Hypothalamus (tissue), 51 donors: Measurements from ENCODE around the gene THUMPD3.

Experiments used
- DNase-seq, 51 donors: peaks; one replicate each; lab custom pipeline; 2025; lab: John Stamatoyannopoulos, UW

THUMPD3 gene

GRCh38 chr3:9396632-9397331 is 33.9 kb downstream of the THUMPD3 start:
- DNase-seq, result peak; percentile 94 to 100 (median 99)

- peak; percentile 86 to 99 (median 97) for DNase-seq
Measured at GRCh38 chr3:9397332-9397905, 34.6 kb downstream of the THUMPD3 start, which contains the start of gene SETD5. TSS of gene SETD5 (plus strand) at chr3:9397615. CDS start at chr3:9428939, 31,324 bp downstream.

- peak in 25 of 51 donors; percentile 7 to 84 (median 38) for DNase-seq
Measured at GRCh38 chr3:9397906-9398699, 35.2 kb downstream of the THUMPD3 start.

GRCh38 chr3:9398700-9399336 is 36.0 kb downstream of the THUMPD3 start:
- DNase-seq, result peak in 4 of 51 donors; percentile 0 to 40 (median 15)

- DNase-seq, result no peak
Measured at GRCh38 chr3:9399337-9399703, 36.5 kb downstream of the THUMPD3 start.

- peak in 38 of 51 donors; percentile 6 to 80 (median 39) for DNase-seq
Measured at GRCh38 chr3:9399746-9400145, 36.9 kb downstream of the THUMPD3 start.

- peak in 1 of 51 donors; percentile 10 for DNase-seq
Measured at GRCh38 chr3:9400616-9401015, 37.8 kb downstream of the THUMPD3 start.

- no peak for DNase-seq
Measured at GRCh38 chr3:9401986-9402385, 39.1 kb downstream of the THUMPD3 start.

- DNase-seq, result peak in 31 of 51 donors; percentile 2 to 70 (median 28)
Measured at GRCh38 chr3:9402410-9403228, 39.8 kb downstream of the THUMPD3 start.

GRCh38 chr3:9403463-9403862 is 40.6 kb downstream of the THUMPD3 start:
- no peak for DNase-seq

GRCh38 chr3:9404680-9405079 is 41.8 kb downstream of the THUMPD3 start:
- no peak for DNase-seq

GRCh38 chr3:9405756-9406155 is 42.9 kb downstream of the THUMPD3 start:
- DNase-seq, result no peak

- no peak for DNase-seq
Measured at GRCh38 chr3:9406856-9407626, 44.2 kb downstream of the THUMPD3 start.

GRCh38 chr3:9408061-9408460 is 45.2 kb downstream of the THUMPD3 start:
- DNase-seq, result no peak

- no peak for DNase-seq
Measured at GRCh38 chr3:9408546-9408945, 45.7 kb downstream of the THUMPD3 start.

- DNase-seq, result no peak
Measured at GRCh38 chr3:9409981-9410854, 47.4 kb downstream of the THUMPD3 start.

GRCh38 chr3:9411302-9411701 is 48.4 kb downstream of the THUMPD3 start:
- DNase-seq, result no peak

- DNase-seq, result no peak
Measured at GRCh38 chr3:9412293-9412692, 49.4 kb downstream of the THUMPD3 start.
